HepG2 (cell line): Measurements from ENCODE around the gene ART5. TPM values are rescaled to one million over a fixed set of nuclear protein-coding genes. Genes with fewer than 3 reads are reported as not detected.

ENCODE experiments used
- CREB1 ChIP-seq, 2 experiments: fragments of 450-650 bp in 1 of 2; IDR thresholded peaks; 2 replicates each; pipeline ENCODE4 v1.6.1; 2016 to 2017; ENCODE audit warnings: control low read depth in 1 of 2, mild to moderate bottlenecking in 1 of 2, missing compliant biosample characterization in 1 of 2, missing genetic modification characterization in 1 of 2
- EEA1 ChIP-seq: sonication (generic); formaldehyde crosslinking; IDR thresholded peaks from 2 replicates; pipeline ENCODE4 v1.5.1; 2020; ENCODE audit warnings: mild to moderate bottlenecking, missing genetic modification reagents, borderline replicate concordance
- ELF1 ChIP-seq: sonication (generic); formaldehyde crosslinking; IDR thresholded peaks from 2 replicates; pipeline ENCODE4 v1.4.0; 2020; ENCODE audit warnings: missing genetic modification reagents
- MIXL1 ChIP-seq: IDR thresholded peaks from 2 replicates; pipeline ENCODE4 v1.6.1; 2016
- NKX3-1 ChIP-seq: sonication (generic); formaldehyde crosslinking; IDR thresholded peaks from 2 replicates; pipeline ENCODE4 v1.5.0; 2020; ENCODE audit warnings: missing genetic modification reagents
- RFX1 ChIP-seq: fragments of 450-650 bp; IDR thresholded peaks from 2 replicates; pipeline ENCODE4 v1.6.1; 2017
- ZNF564 ChIP-seq: sonication (generic); formaldehyde crosslinking; IDR thresholded peaks from 2 replicates; pipeline ENCODE4 v1.8.1; 2023; ENCODE audit warnings: mild to moderate bottlenecking, missing genetic modification reagents
- polyA plus RNA-seq, 8 experiments: library from polyadenylated mRNA; depleted of rRNA in 3 of 8; stranded (reverse) in 7 of 8; unstranded in 1 of 8; fragments of >200 nt; fragmentation: Illumina TruSeq in 4 of 8; extraction: Trizol in 4 of 8; gene quantifications; 2 replicates each; pipeline versions ENCODE4 v1.2.1 to v1.2.3, GENCODE V29; 2011 to 2016; ENCODE audit warnings: low read depth in 4 of 8, missing spikeins in 1 of 8, mixed read lengths in 1 of 8; ENCODE audit not compliant: insufficient read depth in 1 of 8
- total RNA-seq, 5 experiments: library from RNA; depleted of rRNA; stranded (reverse); fragments of >200 nt; fragmentation: Illumina TruSeq; extraction: Trizol; gene quantifications; 2 replicates each; pipeline ENCODE4 v1.2.3, GENCODE V29; 2016; ENCODE audit warnings: low read depth in 1 of 5
- TF ChIP-seq, protein P1 (sequence below): sonication (generic); formaldehyde crosslinking; IDR thresholded peaks from 2 replicates; pipeline ENCODE4 v1.4.0; 2020; ENCODE audit warnings: missing genetic modification reagents
- TF ChIP-seq, protein P2 (sequence below): IDR thresholded peaks from 2 replicates; pipeline ENCODE4 v1.6.1; 2012; ENCODE audit warnings: inconsistent platforms
- TF ChIP-seq, protein P3 (sequence below): sonication (generic); formaldehyde crosslinking; IDR thresholded peaks from one replicate; pipeline ENCODE4 v1.5.1; 2020; ENCODE audit warnings: mild to moderate bottlenecking, missing genetic modification reagents; ENCODE audit errors: not compliant biosample characterization

The ART5 gene
- total and polyA plus RNA-seq, 2 of the 13 experiments (the other 11 are each of a cell fraction or from before 2014, with no cell fraction given) = 0.55 to 0.93 TPM

DNA sequence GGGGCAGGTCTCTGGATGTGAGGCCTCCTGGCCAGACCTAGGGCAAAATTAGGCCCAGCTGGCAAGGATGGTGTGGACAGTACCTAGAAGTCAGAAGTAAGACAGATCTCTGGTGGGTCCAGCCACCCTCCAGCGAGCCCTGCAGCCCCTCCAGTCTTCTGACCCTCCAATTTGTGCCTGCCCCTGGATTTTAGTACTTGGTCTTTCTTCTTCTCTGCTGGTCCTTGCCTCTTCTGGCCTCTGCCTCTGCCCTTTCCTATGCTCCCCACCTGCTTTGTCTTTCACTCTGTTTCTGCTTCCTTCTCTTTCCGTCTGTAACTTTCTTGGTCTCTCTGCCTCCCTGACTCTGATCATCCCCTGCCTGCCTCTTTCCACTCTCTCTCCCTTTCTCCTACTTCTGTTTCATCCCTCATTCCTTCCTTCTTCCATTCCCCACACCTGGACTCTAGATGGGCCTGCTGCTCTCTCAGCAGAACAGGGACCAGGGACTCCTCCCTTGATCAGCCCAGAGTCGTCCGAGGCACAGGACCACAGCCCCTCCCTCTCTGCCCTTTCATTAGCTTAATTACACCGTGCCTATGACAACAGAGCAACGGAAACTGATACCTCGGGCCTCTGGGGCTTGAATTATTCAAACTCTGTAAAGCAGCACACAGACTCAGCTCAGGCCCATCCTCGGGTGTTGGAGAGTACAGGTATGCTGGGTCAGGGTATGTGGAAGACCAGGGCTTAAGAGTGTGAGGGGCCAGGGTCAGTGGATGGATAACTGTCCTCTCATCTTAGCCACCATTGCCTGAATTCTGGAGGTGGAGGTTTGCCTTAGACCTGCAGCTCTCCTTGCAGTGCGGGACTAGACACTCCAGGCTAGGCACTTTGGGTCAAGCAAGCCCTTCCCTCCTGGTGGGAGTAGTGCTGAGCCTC, 29.8 kb upstream of the ART5 start, which contains the start of gene CHRNA10 (continued):
- TF ChIP-seq, protein P1, sequence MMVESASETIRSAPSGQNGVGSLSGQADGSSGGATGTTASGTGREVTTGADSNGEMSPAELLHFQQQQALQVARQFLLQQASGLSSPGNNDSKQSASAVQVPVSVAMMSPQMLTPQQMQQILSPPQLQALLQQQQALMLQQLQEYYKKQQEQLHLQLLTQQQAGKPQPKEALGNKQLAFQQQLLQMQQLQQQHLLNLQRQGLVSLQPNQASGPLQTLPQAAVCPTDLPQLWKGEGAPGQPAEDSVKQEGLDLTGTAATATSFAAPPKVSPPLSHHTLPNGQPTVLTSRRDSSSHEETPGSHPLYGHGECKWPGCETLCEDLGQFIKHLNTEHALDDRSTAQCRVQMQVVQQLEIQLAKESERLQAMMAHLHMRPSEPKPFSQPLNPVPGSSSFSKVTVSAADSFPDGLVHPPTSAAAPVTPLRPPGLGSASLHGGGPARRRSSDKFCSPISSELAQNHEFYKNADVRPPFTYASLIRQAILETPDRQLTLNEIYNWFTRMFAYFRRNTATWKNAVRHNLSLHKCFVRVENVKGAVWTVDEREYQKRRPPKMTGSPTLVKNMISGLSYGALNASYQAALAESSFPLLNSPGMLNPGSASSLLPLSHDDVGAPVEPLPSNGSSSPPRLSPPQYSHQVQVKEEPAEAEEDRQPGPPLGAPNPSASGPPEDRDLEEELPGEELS = no peak
- TF ChIP-seq CREB1 (IDR thresholded peaks at IDR 0.05) (no peak), CREB1 (CRISPR knock-in tag; IDR thresholded peaks at IDR 0.05) (no peak), MIXL1 (CRISPR knock-in tag) (no peak), EEA1 (CRISPR knock-in tag) (no peak), NKX3-1 (CRISPR knock-in tag) (no peak), ZNF564 (CRISPR knock-in tag) (no peak), RFX1 (no peak), ELF1 (no peak)
- TF ChIP-seq, protein P2, sequence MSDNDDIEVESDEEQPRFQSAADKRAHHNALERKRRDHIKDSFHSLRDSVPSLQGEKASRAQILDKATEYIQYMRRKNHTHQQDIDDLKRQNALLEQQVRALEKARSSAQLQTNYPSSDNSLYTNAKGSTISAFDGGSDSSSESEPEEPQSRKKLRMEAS = no peak
- TF ChIP-seq, protein P3, sequence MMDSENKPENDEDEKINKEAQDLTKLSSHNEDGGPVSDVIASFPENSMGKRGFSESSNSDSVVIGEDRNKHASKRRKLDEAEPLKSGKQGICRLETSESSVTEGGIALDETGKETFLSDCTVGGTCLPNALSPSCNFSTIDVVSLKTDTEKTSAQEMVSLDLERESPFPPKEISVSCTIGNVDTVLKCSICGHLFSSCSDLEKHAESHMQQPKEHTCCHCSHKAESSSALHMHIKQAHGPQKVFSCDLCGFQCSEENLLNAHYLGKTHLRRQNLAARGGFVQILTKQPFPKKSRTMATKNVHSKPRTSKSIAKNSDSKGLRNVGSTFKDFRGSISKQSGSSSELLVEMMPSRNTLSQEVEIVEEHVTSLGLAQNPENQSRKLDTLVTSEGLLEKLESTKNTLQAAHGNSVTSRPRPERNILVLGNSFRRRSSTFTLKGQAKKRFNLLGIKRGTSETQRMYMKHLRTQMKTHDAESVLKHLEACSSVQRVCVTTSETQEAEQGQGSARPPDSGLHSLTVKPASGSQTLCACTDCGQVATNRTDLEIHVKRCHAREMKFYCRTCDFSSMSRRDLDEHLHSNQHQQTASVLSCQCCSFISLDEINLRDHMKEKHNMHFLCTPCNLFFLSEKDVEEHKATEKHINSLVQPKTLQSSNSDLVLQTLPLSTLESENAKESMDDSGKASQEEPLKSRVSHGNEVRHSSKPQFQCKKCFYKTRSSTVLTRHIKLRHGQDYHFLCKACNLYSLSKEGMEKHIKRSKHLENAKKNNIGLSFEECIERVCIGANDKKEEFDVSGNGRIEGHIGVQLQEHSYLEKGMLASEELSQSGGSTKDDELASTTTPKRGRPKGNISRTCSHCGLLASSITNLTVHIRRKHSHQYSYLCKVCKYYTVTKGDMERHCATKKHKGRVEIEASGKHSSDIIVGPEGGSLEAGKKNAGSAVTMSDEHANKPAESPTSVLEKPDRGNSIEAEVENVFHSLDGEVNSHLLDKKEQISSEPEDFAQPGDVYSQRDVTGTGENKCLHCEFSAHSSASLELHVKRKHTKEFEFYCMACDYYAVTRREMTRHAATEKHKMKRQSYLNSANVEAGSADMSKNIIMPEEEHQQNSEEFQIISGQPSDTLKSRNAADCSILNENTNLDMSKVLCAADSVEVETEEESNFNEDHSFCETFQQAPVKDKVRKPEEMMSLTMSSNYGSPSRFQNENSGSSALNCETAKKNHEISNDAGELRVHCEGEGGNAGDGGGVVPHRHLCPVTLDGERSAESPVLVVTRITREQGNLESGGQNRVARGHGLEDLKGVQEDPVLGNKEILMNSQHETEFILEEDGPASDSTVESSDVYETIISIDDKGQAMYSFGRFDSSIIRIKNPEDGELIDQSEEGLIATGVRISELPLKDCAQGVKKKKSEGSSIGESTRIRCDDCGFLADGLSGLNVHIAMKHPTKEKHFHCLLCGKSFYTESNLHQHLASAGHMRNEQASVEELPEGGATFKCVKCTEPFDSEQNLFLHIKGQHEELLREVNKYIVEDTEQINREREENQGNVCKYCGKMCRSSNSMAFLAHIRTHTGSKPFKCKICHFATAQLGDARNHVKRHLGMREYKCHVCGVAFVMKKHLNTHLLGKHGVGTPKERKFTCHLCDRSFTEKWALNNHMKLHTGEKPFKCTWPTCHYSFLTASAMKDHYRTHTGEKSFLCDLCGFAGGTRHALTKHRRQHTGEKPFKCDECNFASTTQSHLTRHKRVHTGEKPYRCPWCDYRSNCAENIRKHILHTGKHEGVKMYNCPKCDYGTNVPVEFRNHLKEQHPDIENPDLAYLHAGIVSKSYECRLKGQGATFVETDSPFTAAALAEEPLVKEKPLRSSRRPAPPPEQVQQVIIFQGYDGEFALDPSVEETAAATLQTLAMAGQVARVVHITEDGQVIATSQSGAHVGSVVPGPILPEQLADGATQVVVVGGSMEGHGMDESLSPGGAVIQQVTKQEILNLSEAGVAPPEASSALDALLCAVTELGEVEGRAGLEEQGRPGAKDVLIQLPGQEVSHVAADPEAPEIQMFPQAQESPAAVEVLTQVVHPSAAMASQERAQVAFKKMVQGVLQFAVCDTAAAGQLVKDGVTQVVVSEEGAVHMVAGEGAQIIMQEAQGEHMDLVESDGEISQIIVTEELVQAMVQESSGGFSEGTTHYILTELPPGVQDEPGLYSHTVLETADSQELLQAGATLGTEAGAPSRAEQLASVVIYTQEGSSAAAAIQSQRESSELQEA = no peak
